Fibroblast of gingiva (primary cell): ENCODE measurements around the gene UCK1.
"Not testable (repeated sequence)": the region's sequence is repeated elsewhere in the genome, so short reads cannot be mapped to it uniquely, and the experiment has no call there.

ENCODE experiments used
- DNase-seq: peaks from one replicate; pipeline ENCODE4 v3.0.0-alpha.2; 2011; ENCODE audit warnings: low read depth

Gene UCK1

DNA sequence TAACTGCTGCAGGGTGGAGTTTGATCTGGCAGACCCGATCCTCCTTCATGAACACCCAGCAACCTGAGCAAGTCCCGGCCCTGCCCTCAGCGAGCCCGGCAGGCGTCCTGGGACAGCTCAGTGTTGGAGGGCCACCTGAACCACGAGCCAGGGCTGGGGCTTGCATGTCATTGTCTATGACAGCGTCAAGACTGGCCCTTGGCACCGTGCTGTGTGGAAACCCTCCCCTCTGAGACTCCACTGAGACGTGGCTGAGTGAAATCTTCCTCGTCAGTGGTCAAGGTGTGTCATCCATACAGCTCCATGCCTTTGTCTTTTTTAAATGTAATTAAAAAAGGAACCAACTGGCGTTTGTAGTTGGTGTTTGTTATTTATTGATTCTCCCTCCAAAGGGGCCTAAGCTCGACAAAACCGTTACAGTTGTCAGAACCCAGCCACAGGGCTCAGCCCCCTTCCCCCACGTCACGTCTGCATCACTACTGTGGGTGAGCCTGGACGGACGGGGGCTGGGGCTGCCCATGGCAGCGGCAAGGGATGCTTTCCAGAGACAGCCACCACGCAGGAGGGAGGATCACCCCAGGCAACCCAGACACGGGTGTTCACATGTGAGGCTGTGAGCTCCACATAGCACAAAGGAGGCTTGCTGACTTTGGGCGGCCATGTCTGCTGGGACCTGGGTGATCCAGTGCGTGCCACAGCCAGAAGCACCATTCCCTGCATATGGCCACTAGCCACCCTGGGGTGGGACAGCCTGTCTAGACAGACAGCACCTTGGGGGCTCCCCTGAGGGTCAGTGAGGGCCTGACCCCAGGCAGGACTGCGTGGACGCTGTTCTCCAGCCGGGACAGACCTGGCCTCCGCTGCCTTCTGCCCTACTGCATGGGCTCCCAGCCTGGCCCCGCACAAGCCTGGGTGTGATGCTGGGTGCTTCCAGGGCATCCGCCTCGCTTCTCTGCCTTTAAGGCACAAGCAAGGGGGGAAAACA is 7.3 kb downstream of the UCK1 start:
- no peak for DNase-seq

DNA sequence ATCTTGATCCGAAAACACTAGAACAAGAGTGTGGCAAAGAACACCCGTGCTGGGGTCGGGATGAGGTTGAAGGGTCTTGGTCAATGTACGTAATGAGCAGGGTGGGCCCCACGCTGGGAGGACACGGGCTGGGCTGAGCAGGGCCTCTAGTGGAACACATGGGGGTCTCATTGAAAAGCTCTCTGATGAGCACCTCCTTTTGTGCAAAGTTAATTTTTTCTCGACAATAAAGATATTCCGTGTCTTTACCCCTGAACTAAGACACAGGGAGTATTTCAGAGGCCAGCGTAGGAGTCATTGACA is 8.0 kb downstream of the UCK1 start:
- no peak for DNase-seq

- no peak for DNase-seq
Observed at GRCh38 chr9:131522257-131523085, 8.6 kb downstream of the UCK1 start.

GRCh38 chr9:131521822-131522221 is 9.2 kb downstream of the UCK1 start:
- no peak for DNase-seq

- no peak for DNase-seq
Observed at GRCh38 chr9:131521203-131521602, 9.9 kb downstream of the UCK1 start.

GRCh38 chr9:131520503-131520902 is 10.6 kb downstream of the UCK1 start:
- DNase-seq: no peak

DNA sequence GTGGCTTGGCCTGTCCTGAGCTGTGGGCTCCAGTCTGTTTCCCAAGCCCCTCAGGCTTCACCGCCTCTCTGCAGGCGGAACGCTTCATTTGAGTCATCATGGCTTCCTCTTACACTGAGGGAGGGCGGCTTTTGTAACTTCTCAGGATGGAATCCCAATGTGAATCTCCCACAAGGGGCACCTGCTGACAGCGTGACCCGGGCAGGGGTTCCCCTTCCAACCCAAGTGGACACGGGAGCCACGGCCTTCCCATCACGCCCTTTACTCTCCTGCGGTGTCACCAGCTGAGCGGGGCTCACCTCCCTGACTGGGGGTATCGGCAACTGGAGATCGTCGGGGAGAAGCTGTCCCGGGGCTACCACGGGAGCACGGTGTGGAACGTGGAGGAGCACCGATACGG is 12.5 kb downstream of the UCK1 start:
- DNase-seq: no peak

GRCh38 chr9:131517761-131518190 is 13.3 kb downstream of the UCK1 start:
- DNase-seq: no peak

DNA sequence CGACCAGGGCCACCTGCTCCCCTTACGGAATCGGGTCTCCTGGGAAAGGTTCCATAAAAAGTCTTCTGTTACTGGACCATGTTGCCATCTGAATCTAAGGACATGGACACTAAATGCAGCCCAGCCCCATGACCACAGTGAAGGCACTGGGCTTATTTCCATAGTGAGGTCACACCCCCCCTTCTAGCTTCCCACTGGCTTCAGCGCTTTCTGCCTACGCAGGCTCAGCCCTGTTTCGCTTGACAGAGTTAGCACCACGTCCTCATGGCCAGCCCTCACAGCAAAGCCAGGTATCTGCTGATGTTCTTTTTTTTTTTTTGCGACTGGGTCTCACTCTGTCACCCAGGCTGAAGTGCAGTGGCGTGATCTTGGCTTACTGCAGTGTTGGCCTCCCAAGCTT is 14.1 kb downstream of the UCK1 start:
- no peak for DNase-seq

DNA sequence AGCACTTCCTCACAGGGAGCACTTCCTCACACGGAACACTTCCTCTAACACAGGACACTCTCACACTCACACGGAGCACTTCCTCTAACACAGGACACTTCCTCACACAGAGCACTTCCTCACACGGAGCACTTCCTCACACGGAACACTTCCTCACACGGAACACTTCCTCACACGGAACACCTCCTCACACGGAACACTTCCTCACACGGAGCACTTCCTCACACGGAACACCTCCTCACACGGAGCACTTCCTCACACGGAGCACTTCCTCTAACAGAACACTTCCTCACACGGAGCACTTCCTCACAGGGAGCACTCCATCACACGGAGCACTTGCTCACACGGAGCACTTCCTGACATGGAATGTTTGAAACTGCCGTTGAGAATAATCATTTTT is 15.0 kb downstream of the UCK1 start:
- no peak for DNase-seq

GRCh38 chr9:131515559-131516031 is 15.5 kb downstream of the UCK1 start:
- DNase-seq: not testable (repeated sequence)

GRCh38 chr9:131513177-131513576 is 17.9 kb downstream of the UCK1 start:
- no peak for DNase-seq

DNA sequence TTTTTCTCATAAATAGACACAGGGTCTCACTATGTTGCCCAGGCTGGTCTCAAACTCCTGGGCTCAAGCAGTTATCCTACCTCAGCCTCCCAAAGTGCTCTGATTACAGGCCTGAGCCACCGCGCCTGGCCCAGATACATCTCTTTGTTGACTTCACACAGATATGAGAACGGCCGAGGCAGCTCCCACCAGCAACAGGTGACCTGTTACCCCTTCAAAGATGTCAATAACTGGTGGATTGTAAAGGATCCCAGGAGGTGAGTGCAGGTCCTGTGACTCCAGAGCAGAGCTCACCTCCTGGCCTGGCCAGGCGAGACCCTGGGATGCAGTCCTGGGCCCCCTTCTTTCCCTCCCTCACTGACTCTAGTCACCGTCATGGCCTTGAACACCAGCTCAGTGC is 19.2 kb downstream of the UCK1 start:
- no peak for DNase-seq

DNA sequence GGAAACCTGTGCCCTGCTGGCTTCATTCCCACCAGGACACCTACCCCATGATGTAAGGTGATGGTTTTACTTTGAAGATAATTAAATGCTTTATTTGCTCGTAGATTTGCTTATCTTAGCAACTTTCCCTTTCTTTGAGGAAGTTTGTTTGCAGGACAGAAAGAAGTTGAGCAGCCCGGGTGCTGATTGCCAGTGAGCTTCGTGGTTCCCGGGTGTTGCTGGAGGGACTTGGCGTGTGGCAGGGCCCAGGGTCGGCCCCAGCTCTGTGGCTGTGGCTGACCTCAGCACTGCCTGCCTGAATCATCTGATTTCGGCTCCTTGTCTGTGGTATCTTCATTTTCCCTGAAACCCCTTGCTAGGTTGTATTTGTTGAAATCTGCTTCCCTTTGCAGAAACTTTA is 19.6 kb downstream of the UCK1 start:
- DNase-seq: no peak

DNA sequence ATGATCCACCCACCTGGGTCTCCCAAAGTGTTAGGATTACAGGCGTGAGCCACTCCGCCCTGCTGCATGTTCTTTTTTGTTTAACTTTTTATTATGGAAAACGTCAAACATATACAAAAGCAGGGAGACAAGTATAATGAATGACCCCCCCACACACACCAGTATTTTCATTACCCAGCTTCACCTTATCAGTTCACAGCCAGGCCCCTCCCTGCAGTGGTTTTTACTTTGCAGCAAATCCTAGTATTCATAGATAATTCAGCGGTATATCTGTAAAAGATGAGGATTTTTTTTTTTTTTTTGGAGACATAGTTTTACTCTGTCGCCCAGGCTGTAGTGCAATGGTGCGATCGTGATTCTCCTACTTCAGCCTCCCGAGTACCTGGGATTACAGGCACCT is 26.1 kb downstream of the UCK1 start:
- no peak for DNase-seq

DNA sequence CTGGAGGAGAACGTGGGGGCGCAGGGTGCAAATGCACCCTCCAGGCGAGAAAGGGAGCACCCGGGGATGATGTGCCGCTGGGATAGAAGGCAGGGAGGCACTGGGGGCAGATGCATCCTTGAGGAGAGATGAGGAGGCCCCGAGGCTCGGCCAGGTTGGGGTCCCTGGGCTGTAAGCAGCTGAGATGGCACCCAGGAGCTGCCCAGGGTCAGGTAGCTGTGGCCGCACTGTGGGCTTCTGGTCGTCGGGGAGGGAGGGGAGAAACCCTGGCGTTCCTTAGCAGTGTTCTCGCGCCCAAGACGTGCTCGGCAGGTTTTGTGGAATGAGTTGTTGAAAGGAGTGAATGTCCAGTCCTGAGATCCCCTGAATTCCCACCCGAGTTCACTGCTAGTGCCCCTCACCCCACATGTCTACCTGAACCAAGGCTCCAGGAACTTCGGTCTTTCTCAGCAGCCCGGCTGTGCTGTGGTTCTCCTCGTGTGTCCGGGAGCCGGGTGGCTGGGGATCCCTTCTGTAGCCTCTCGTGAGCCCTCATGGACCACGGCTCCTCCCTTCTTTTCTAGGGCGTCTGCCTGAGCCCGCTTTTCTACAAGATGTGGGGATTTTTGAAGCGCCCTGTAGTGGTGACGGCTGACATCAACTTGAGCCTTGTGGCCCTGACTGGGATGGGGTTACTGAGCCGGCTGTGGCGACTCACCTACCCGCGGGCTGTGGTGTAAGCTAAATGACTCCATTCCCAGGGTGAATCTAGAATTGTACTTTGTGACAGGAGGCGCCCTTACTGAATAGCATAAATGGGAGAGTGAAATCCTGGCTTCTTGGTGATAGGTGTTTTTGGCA is 27.2 kb downstream of the UCK1 start:
- DNase-seq: no peak

GRCh38 chr9:131502781-131503625 is 28.1 kb downstream of the UCK1 start, which contains the start of gene POMT1:
TSS of gene POMT1 (plus strand) at chr9:131502918. CDS start at chr9:131504219, 1,301 bp downstream.
- DNase-seq: peak; percentile 75

DNA sequence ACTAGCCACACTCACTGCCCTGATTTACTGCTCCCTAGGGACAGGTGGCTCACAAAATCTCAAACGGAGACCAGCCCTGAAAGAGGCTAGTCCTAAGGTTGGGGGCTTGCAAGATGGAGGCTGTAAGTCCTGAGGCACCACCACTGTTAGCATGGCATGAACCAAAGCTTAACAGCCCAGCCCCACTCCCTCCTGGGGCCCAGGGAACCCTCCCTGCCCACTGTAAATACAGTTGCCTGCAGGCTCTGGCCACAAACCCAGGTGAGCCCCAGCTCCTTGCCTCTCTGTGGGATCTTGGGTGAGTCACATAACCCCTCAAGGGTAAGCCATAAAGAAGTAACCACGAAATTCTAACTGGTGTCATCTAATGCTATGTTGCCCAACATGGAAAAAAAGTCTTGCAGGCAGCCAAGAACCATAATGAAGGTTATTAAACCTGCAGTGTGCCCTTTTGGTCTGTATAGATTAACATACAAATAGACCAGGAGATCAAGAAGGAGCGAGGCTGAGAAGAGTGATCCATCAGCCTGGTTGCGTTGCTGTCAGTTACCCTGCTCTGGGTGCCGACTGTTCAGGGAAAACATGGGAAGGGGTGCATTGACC is 30.0 kb downstream of the UCK1 start:
- peak; percentile 47 for DNase-seq

- no peak for DNase-seq
Observed at GRCh38 chr9:131500377-131500776, 30.7 kb downstream of the UCK1 start.

DNA sequence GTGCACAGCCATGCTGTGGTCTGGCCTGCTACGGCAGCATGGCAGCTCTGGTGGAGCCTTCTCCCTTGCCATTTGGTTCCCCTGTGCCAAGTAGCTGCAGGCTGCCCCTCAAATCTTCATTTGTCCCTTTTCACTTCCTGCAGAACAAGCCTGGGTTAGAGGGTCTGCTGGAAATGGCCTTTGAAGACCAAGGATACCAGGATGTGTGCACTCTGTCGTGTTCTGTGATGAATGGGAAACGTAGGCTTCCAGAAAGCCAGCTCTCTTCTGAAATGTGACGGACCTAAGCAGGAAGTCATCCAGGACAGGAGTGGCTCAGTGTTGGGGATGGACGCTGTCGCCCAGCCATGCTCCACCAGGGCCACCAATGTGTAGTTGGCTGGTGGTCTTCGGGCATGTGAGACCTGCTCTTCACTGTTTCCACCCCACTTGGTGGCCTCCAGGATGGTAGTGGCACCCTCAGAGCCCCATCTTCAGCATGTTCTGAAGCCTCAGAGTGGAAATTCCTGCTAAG is 31.8 kb downstream of the UCK1 start:
- no peak for DNase-seq
